CD4-positive, alpha-beta T cell (primary cell): ENCODE measurements around the gene RGP1. TPM values are rescaled to one million over a fixed set of nuclear protein-coding genes. Genes with fewer than 3 reads are reported as not detected.
A peak's percentile ranks its signal among the peaks of the same experiment; 100 is the strongest.

Experiments used
- ATAC-seq: fragments of 200-7000 bp; cut with Tn5 transposase; one replicate; pipeline ENCODE4 v1.10.0; 2022; ENCODE audit warnings: mild to moderate bottlenecking; ENCODE audit not compliant: poor library complexity
- CTCF ChIA-PET: fragments of 350-600 bp; sonication (Branson Sonifier 250); formaldehyde crosslinking; loops from one replicate; lab custom pipeline; 2021; ENCODE audit warnings: antibody characterized with exemption, inconsistent platforms; lab: Charles Lee
- POLR2A ChIA-PET: fragments of 350-600 bp; sonication (Branson Sonifier 250); formaldehyde crosslinking; loops from one replicate; lab custom pipeline; 2021; ENCODE audit warnings: antibody characterized with exemption, inconsistent platforms; lab: Charles Lee
- DNase-seq, 14 experiments: peaks; one replicate each; pipeline ENCODE4 v3.0.0-alpha.2; 2013 to 2020; ENCODE audit warnings: mixed read lengths in 2 of 14
- H3K27ac ChIP-seq, 2 donors: one replicate each; pipeline versions ENCODE4 v1.5.1 to v1.7.0; 2013; ENCODE audit warnings: low read length in 2 of 2, low read depth in 1 of 2, mild to moderate bottlenecking in 1 of 2
- H3K27me3 ChIP-seq, 2 experiments: 1 replicate in 1 of 2; 2 replicates in 1 of 2; pipeline versions ENCODE4 v1.6.1 to v1.7.0; 2013; ENCODE audit warnings: low read length in 2 of 2, control low read depth in 1 of 2, mild to moderate bottlenecking in 1 of 2, moderate library complexity in 1 of 2; ENCODE audit not compliant: insufficient read depth in 2 of 2, control insufficient read depth in 1 of 2
- H3K36me3 ChIP-seq: one replicate; pipeline ENCODE4 v1.6.1; 2013; ENCODE audit warnings: low read length, control low read depth; ENCODE audit not compliant: insufficient read depth
- H3K4me1 ChIP-seq: one replicate; pipeline ENCODE4 v1.6.1; 2013; ENCODE audit warnings: low read length, control low read depth; ENCODE audit not compliant: insufficient read depth
- H3K4me3 ChIP-seq: one replicate; pipeline ENCODE4 v1.5.1; 2013; ENCODE audit warnings: mild to moderate bottlenecking, low read length, moderate library complexity
- H3K9me3 ChIP-seq, 2 experiments: 1 replicate in 1 of 2; 2 replicates in 1 of 2; pipeline versions ENCODE4 v1.6.1 to v1.7.0; 2013; ENCODE audit warnings: low read length in 2 of 2, mild to moderate bottlenecking in 2 of 2, control low read depth in 1 of 2, moderate library complexity in 1 of 2; ENCODE audit not compliant: control insufficient read depth in 1 of 2, insufficient read depth in 1 of 2
- H3K27ac Mint-ChIP-seq: one replicate; pipeline ENCODE4 v1.8.0; 2020; ENCODE audit warnings: mixed read lengths
- H3K27me3 Mint-ChIP-seq: one replicate; pipeline ENCODE4 v1.8.0; 2021; ENCODE audit warnings: mixed read lengths
- H3K36me3 Mint-ChIP-seq: one replicate; pipeline ENCODE4 v1.8.0; 2021; ENCODE audit warnings: low read depth, mixed read lengths
- H3K4me1 Mint-ChIP-seq: one replicate; pipeline ENCODE4 v1.8.0; 2021; ENCODE audit warnings: low read depth, mixed read lengths
- H3K4me3 Mint-ChIP-seq: one replicate; pipeline ENCODE4 v1.8.0; 2020; ENCODE audit warnings: mild to moderate bottlenecking, mixed read lengths
- H3K9me3 Mint-ChIP-seq: one replicate; pipeline ENCODE4 v1.8.0; 2020; ENCODE audit warnings: mixed read lengths
- intact Hi-C, 2 experiments: fragments of 100-400 bp; cut with DNase I in 1 of 2; cut with micrococcal nuclease in 1 of 2; formaldehyde crosslinking; loops; one replicate each; pipeline versions ENCODE4 v1.15.1 to v1.9.0; 2023 to 2025; cut with DNase I, micrococcal nuclease
- total RNA-seq, 174 experiments: library from RNA in 2 of 174; stranded (reverse) in 2 of 174; gene quantifications; one replicate each; pipeline ENCODE4 v1.2.3 and lab custom pipeline; 2021 to 2026
- TF ChIP-seq, protein P1 (sequence below): fragments of 200-600 bp; IDR thresholded peaks from one replicate; pipeline ENCODE4 v1.8.0; 2022; ENCODE audit warnings: antibody characterized with exemption, mild to moderate bottlenecking

RGP1 gene
- total RNA-seq, 2 experiments from 2014 or later, result 12.6 to 13.1 TPM

DNA sequence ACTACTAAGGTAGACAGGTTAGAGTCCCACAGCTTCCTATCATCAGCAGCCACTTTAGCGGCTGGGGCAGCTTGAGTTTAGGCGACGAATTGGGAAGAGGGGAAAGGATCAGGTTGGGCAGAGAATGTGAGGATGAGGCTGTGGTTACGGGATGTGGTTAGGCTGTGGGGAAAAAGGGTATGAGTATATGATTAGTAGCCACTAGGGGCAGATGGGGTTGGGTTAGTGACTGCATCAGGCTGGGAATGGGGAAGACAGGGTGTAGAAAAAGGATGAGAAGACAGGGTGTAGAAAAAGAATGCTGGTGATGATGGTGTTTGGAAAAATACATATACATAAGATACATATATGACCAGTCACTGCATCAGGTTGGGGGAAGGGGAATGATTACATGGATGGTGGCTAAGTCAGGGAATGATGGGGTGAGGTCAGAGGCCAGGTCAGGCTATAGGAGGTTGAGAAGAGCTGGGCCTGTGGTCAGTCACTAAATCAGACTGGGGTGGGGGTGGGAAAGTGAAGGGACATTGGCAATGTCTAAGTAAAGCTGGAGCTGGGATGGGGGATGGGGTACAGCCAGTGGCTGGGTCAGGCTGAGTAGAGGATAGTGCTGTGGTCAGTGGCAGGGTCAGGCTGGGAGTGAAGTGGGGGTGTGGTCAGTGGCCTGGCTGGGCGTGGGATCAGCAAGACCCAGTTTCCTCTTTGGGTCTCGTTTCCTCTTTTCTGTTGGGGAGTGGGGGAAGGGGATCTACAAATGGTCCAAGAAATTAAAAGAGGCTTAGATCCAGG lies 19.2 kb upstream of the RGP1 start:
- H3K27ac ChIP-seq, result peak overlapping the region in 1 of 2 donors; percentile 83
- H3K36me3 Mint-ChIP-seq, result peaks cover 31% of the 10 kb centered on the region
- no peaks in the 10 kb centered on the region for H3K9me3 Mint-ChIP-seq
- TF ChIP-seq, protein P1, sequence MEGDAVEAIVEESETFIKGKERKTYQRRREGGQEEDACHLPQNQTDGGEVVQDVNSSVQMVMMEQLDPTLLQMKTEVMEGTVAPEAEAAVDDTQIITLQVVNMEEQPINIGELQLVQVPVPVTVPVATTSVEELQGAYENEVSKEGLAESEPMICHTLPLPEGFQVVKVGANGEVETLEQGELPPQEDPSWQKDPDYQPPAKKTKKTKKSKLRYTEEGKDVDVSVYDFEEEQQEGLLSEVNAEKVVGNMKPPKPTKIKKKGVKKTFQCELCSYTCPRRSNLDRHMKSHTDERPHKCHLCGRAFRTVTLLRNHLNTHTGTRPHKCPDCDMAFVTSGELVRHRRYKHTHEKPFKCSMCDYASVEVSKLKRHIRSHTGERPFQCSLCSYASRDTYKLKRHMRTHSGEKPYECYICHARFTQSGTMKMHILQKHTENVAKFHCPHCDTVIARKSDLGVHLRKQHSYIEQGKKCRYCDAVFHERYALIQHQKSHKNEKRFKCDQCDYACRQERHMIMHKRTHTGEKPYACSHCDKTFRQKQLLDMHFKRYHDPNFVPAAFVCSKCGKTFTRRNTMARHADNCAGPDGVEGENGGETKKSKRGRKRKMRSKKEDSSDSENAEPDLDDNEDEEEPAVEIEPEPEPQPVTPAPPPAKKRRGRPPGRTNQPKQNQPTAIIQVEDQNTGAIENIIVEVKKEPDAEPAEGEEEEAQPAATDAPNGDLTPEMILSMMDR, result peak; percentile 33
- peaks cover 33% of the 10 kb centered on the region for H3K36me3 ChIP-seq
- DNase-seq (peak in 4 of 14 experiments; percentile 37 to 76 (median 68)), ATAC-seq (no peak)
- CTCF ChIA-PET, result interaction anchor here (1.2 to 5.8 kb wide), 7 partner anchors 20 to 126 kb away, joined by 3 to 40 read pairs (median 13); partner anchors contain the start of genes CCDC107, RGP1 and RMRP
- H3K27me3 Mint-ChIP-seq, result no peaks in the 10 kb centered on the region
- peaks cover 76% of the 10 kb centered on the region for H3K4me1 ChIP-seq
- intact Hi-C loops, result loop anchor here (2.0 to 10.0 kb wide), 6 partner anchors 82 to 1035 kb away; partner anchors contain the start of genes ATOSB (in 1 of the 2), DNAJB5 (in 1 of the 2), SPAG8 (in 1 of the 2) and STOML2 (in 1 of the 2)
- POLR2A ChIA-PET, result interaction anchor here (0.6 to 3.9 kb wide), 11 partner anchors 18 to 119 kb away, joined by 3 to 84 read pairs (median 12); partner anchors contain the start of genes CCDC107, GBA2, RGP1 and RMRP
- H3K9me3 ChIP-seq, result no peaks in the 10 kb centered on the region
- peak overlapping the region; percentile 91 for H3K4me3 ChIP-seq
- peaks cover 15% of the 10 kb centered on the region for H3K4me1 Mint-ChIP-seq
- no peaks in the 10 kb centered on the region for H3K27me3 ChIP-seq
- no peak overlapping the region for H3K27ac Mint-ChIP-seq
- H3K4me3 Mint-ChIP-seq, result no peak overlapping the region

DNA sequence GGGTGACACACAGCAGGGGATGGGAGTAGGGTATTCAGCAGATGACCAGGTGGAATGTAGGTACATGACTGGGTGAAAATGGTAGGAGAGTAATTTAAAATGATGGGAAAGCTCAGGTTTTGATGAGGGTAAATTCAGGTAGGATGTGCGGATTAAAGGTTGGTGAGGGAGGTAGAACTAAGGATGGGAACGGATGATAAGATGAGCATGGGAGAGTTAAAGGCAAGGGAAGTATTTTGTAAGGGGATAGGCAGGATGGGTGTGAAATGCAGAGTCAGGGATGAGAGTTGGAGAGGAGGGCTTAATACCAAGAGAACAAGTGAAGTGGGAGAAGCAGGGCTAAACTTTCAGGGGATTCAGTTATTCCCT lies 18.6 kb upstream of the RGP1 start:
- H3K27me3 ChIP-seq, result no peaks in the 10 kb centered on the region
- no peak overlapping the region for H3K4me3 Mint-ChIP-seq
- intact Hi-C loops, result loop anchor here (2.0 to 10.0 kb wide), 6 partner anchors 82 to 1034 kb away; partner anchors contain the start of genes ATOSB (in 1 of the 2), DNAJB5 (in 1 of the 2), SPAG8 (in 1 of the 2) and STOML2 (in 1 of the 2)
- no peaks in the 10 kb centered on the region for H3K27me3 Mint-ChIP-seq
- peaks cover 34% of the 10 kb centered on the region for H3K36me3 Mint-ChIP-seq
- H3K4me3 ChIP-seq, result peak overlapping the region; percentile 91
- H3K9me3 ChIP-seq, result no peaks in the 10 kb centered on the region
- H3K36me3 ChIP-seq, result peaks cover 33% of the 10 kb centered on the region
- POLR2A ChIA-PET, result interaction anchor here (0.6 to 3.9 kb wide), 9 partner anchors 13 to 120 kb away, joined by 3 to 84 read pairs (median 13); partner anchors contain the start of genes CCDC107, GBA2, RGP1 and RMRP
- no peak for DNase-seq
- peaks cover 14% of the 10 kb centered on the region for H3K4me1 Mint-ChIP-seq
- no peak overlapping the region for H3K27ac Mint-ChIP-seq
- no peaks in the 10 kb centered on the region for H3K9me3 Mint-ChIP-seq
- CTCF ChIA-PET, result interaction anchor here (1.2 to 5.8 kb wide), 6 partner anchors 19 to 126 kb away, joined by 3 to 40 read pairs (median 15); partner anchors contain the start of genes CCDC107, RGP1 and RMRP
- peaks cover 76% of the 10 kb centered on the region for H3K4me1 ChIP-seq
- TF ChIP-seq, protein P1, result no peak
- no peak for ATAC-seq
- peak overlapping the region; percentile 24 to 83 for H3K27ac ChIP-seq

DNA sequence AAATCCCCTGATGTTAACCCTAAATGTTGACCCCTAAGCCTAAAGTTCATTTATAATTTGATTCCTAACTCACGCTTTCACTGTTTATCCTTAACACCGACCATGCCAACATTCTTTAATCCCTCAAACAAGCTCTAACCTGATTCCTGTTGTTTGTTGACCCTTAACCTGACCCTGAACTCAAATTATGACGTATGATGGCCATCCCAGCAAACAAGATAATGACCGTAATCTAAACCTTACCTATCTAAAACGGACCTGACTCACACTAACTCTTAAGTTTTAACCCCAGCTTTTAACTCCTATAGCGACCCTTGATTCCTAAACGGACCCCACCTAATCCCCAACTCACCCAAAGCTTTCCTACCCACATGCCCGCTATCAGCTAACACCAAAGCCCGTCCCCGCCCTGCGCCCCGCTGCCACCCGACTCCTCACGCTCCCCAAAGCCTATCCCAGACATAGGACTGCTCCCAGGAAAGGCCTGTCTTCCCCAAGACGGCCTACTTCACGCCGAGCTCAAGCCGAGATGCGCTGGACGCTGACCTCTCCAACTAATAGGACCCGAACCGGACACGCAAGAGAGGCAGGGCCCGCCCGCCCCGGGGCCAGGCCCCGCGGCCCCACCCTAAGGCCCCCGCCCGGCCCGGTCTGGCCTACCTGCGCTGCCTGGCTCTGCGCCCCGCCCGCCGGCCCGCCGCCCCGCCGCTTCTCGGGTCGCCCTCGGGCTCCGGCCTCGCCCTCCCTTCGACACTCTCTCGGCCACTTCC lies 17.5 kb upstream of the RGP1 start:
- Histone ChIP-seq H3K36me3 (peaks cover 33% of the 10 kb centered on the region), H3K9me3 (no peaks in the 10 kb centered on the region), H3K27ac (peak overlapping the region; percentile 83 to 89), H3K4me3 (peak overlapping the region; percentile 91), H3K27me3 (no peaks in the 10 kb centered on the region), H3K4me1 (peaks cover 78% of the 10 kb centered on the region)
- ATAC-seq (no peak), DNase-seq (peak in 3 of 14 experiments; percentile 8 to 38 (median 10))
- ChIA-PET CTCF (interaction anchor here (0.8 to 5.8 kb wide), 13 partner anchors 16 to 128 kb away, joined by 3 to 40 read pairs (median 6); partner anchors contain the start of genes CCDC107, GBA2, RGP1 and RMRP), POLR2A (interaction anchor here (0.9 to 3.9 kb wide), 26 partner anchors 8 to 1085 kb away, joined by 3 to 84 read pairs (median 8); partner anchors contain the start of genes ARHGEF39, CCDC107, CLTA and GALT)
- TF ChIP-seq, protein P1, result no peak
- Mint-ChIP-seq H3K36me3 (peaks cover 35% of the 10 kb centered on the region), H3K4me1 (peaks cover 22% of the 10 kb centered on the region), H3K9me3 (no peaks in the 10 kb centered on the region), H3K4me3 (peak overlapping the region; percentile 90), H3K27me3 (no peaks in the 10 kb centered on the region), H3K27ac (no peak overlapping the region)
- intact Hi-C loops, result loop anchor here (1.0 to 10.0 kb wide), 13 partner anchors 17 to 1033 kb away; partner anchors contain the start of genes GBA2 (in 2 of the 2), RGP1 (in 2 of the 2), ATOSB (in 1 of the 2) and DNAJB5 (in 1 of the 2)
